HG03064 (cell line): ENCODE data around the gene NFKBIZ.

ENCODE experiments used
- ATAC-seq: cut with Tn5 transposase; IDR thresholded peaks from one replicate; pipeline ENCODE4 v1.9.1; 2021; ENCODE audit warnings: low read depth; ENCODE audit not compliant: unreplicated experiment

The NFKBIZ gene

GRCh38 chr3:101848754-101849713 lies at the start of gene NFKBIZ:
NFKBIZ (plus strand) TSS chr3:101849514; CDS start chr3:101849629, 115 bp downstream.
- ATAC-seq, result peak; percentile 67

- ATAC-seq, result no peak
Observed at GRCh38 chr3:101801174-101801573, 48.1 kb upstream of the NFKBIZ start.

GRCh38 chr3:101802179-101802578 lies 47.1 kb upstream of the NFKBIZ start:
- ATAC-seq, result no peak

- peak; percentile 80 for ATAC-seq
Observed at GRCh38 chr3:101803173-101803782, 46.0 kb upstream of the NFKBIZ start.

- no peak for ATAC-seq
Observed at GRCh38 chr3:101803939-101804338, 45.4 kb upstream of the NFKBIZ start.

- no peak for ATAC-seq
Observed at GRCh38 chr3:101806491-101806890, 42.8 kb upstream of the NFKBIZ start.

- ATAC-seq, result peak; percentile 70
Observed at GRCh38 chr3:101807888-101808287, 41.4 kb upstream of the NFKBIZ start.

GRCh38 chr3:101809178-101810021 lies 39.9 kb upstream of the NFKBIZ start:
- no peak for ATAC-seq

GRCh38 chr3:101810022-101810418 lies 39.3 kb upstream of the NFKBIZ start:
- no peak for ATAC-seq

- ATAC-seq, result no peak
Observed at GRCh38 chr3:101811875-101812274, 37.4 kb upstream of the NFKBIZ start.

GRCh38 chr3:101812895-101813294 lies 36.4 kb upstream of the NFKBIZ start:
- ATAC-seq, result no peak

- no peak for ATAC-seq
Observed at GRCh38 chr3:101813817-101814440, 35.4 kb upstream of the NFKBIZ start.

GRCh38 chr3:101814835-101815234 lies 34.5 kb upstream of the NFKBIZ start:
- no peak for ATAC-seq

GRCh38 chr3:101816215-101817149 lies 32.8 kb upstream of the NFKBIZ start:
- no peak for ATAC-seq

GRCh38 chr3:101817992-101818391 lies 31.3 kb upstream of the NFKBIZ start:
- no peak for ATAC-seq

GRCh38 chr3:101819649-101820206 lies 29.6 kb upstream of the NFKBIZ start:
- no peak for ATAC-seq

- ATAC-seq, result no peak
Observed at GRCh38 chr3:101821503-101821902, 27.8 kb upstream of the NFKBIZ start.

GRCh38 chr3:101823525-101823924 lies 25.8 kb upstream of the NFKBIZ start:
- no peak for ATAC-seq

GRCh38 chr3:101824702-101825101 lies 24.6 kb upstream of the NFKBIZ start:
- no peak for ATAC-seq
